MCF 10A (cell line): ENCODE measurements around the gene CDK17. TPM values are rescaled to one million over a fixed set of nuclear protein-coding genes. Genes with fewer than 3 reads are reported as not detected.
A peak's percentile ranks its signal among the peaks of the same experiment; 100 is the strongest.

Source experiments
- BruUV-seq: library from RNA; stranded (reverse); fragments of 400-500 nt; replicated peaks from 2 replicates; lab custom pipeline; 2021; lab: Mats Ljungman, UMichigan
- CTCF ChIA-PET: fragments of 300-600 bp; sonication (Branson Sonifier 250); formaldehyde crosslinking; extraction: SDS; loops from one replicate; lab custom pipeline; 2021; ENCODE audit warnings: antibody characterized with exemption, inconsistent platforms; lab: Yijun Ruan, JAX
- POLR2A ChIA-PET: fragments of 300-600, 350-650 bp; sonication (Branson Sonifier 250); formaldehyde crosslinking; extraction: SDS; loops from one replicate; lab custom pipeline; 2020; ENCODE audit warnings: antibody characterized with exemption, inconsistent platforms; lab: Yijun Ruan, JAX
- DNase-seq: peaks from one replicate; pipeline ENCODE4 v3.0.0-alpha.2; 2018; ENCODE audit not compliant: unreplicated experiment
- H3K27ac Mint-ChIP-seq: one replicate; pipeline ENCODE4 v1.8.0; 2022; ENCODE audit warnings: mild to moderate bottlenecking, low read depth, mixed read lengths; ENCODE audit not compliant: unreplicated experiment
- H3K27me3 Mint-ChIP-seq: one replicate; pipeline ENCODE4 v1.8.0; 2022; ENCODE audit warnings: mixed read lengths; ENCODE audit not compliant: insufficient read depth, unreplicated experiment
- H3K36me3 Mint-ChIP-seq: one replicate; pipeline ENCODE4 v1.8.0; 2022; ENCODE audit warnings: mild to moderate bottlenecking, moderate library complexity, mixed read lengths; ENCODE audit not compliant: insufficient read depth, unreplicated experiment
- H3K4me1 Mint-ChIP-seq: one replicate; pipeline ENCODE4 v1.8.0; 2022; ENCODE audit warnings: mixed read lengths; ENCODE audit not compliant: insufficient read depth, unreplicated experiment
- H3K4me3 Mint-ChIP-seq: one replicate; pipeline ENCODE4 v1.8.0; 2022; ENCODE audit warnings: mild to moderate bottlenecking, moderate library complexity, mixed read lengths; ENCODE audit not compliant: unreplicated experiment
- H3K9me3 Mint-ChIP-seq: one replicate; pipeline ENCODE4 v1.8.0; 2022; ENCODE audit warnings: mixed read lengths; ENCODE audit not compliant: unreplicated experiment
- CTCF ChIP-seq: fragments of 200-600 bp; IDR thresholded peaks from one replicate; pipeline ENCODE4 v1.8.0; 2022; ENCODE audit warnings: antibody characterized with exemption, mild to moderate bottlenecking; ENCODE audit not compliant: unreplicated experiment
- intact Hi-C: fragments of 100-400 bp; cut with micrococcal nuclease; formaldehyde crosslinking; loops from 2 replicates; pipeline ENCODE4 v1.14.1; 2022
- total RNA-seq: library from RNA; stranded (reverse); gene quantifications from 2 replicates; pipeline ENCODE4 v1.2.3, GENCODE V29; 2022

Gene CDK17
- total RNA-seq, 1 experiment from 2014 or later: 49.8 TPM

GRCh38 chr12:96368233-96368632 lies 32.0 kb downstream of the CDK17 start:
- BruUV-seq: no TSS peak
- no peak overlapping the region for H3K27ac Mint-ChIP-seq
- no peaks in the 10 kb centered on the region for H3K27me3 Mint-ChIP-seq
- ChIA-PET POLR2A (interaction anchor here (1.2 kb wide), 1 partner anchor 16 kb away, joined by 3 read pairs; no protein-coding TSS in a partner anchor), CTCF (interaction anchor here (0.6 kb wide), 1 partner anchor 33 kb away, joined by 3 read pairs; no protein-coding TSS in a partner anchor)
- intact Hi-C loops: no loop called here
- H3K4me3 Mint-ChIP-seq: no peak overlapping the region
- H3K36me3 Mint-ChIP-seq: no peaks in the 10 kb centered on the region
- no peak for DNase-seq
- TF ChIP-seq CTCF: no peak
- peaks cover 21% of the 10 kb centered on the region for H3K4me1 Mint-ChIP-seq
- H3K9me3 Mint-ChIP-seq: no peaks in the 10 kb centered on the region

- Mint-ChIP-seq H3K4me1 (peaks cover 16% of the 10 kb centered on the region), H3K27ac (peak overlapping the region; percentile 35), H3K4me3 (no peak overlapping the region), H3K27me3 (no peaks in the 10 kb centered on the region), H3K36me3 (no peaks in the 10 kb centered on the region), H3K9me3 (no peaks in the 10 kb centered on the region)
- no peak for DNase-seq
- CTCF ChIA-PET: no interaction called here
- no peak for TF ChIP-seq CTCF
- POLR2A ChIA-PET: no interaction called here
- no TSS peak for BruUV-seq
- intact Hi-C loops: no loop called here
Measured at GRCh38 chr12:96366381-96366654, 33.9 kb downstream of the CDK17 start.

GRCh38 chr12:96365604-96366380 lies 34.4 kb downstream of the CDK17 start:
- ChIA-PET CTCF (interaction anchor here (0.6 kb wide), 2 partner anchors 28 to 583 kb away, joined by 3 to 4 read pairs; no protein-coding TSS in a partner anchor), POLR2A (interaction anchor here (0.6 kb wide), 1 partner anchor 36 kb away, joined by 3 read pairs; no protein-coding TSS in a partner anchor)
- H3K36me3 Mint-ChIP-seq: peaks cover 3% of the 10 kb centered on the region
- intact Hi-C loops: no loop called here
- H3K27ac Mint-ChIP-seq: peak overlapping the region; percentile 35
- DNase-seq: no peak
- BruUV-seq: no TSS peak
- no peak for TF ChIP-seq CTCF
- H3K9me3 Mint-ChIP-seq: no peaks in the 10 kb centered on the region
- peaks cover 20% of the 10 kb centered on the region for H3K4me1 Mint-ChIP-seq
- no peak overlapping the region for H3K4me3 Mint-ChIP-seq
- no peaks in the 10 kb centered on the region for H3K27me3 Mint-ChIP-seq

GRCh38 chr12:96364092-96364700 lies 36.0 kb downstream of the CDK17 start:
- Mint-ChIP-seq H3K4me1 (peaks cover 26% of the 10 kb centered on the region), H3K9me3 (no peaks in the 10 kb centered on the region), H3K27me3 (no peaks in the 10 kb centered on the region), H3K4me3 (no peak overlapping the region), H3K36me3 (peaks cover 10% of the 10 kb centered on the region), H3K27ac (no peak overlapping the region)
- no TSS peak for BruUV-seq
- no peak for TF ChIP-seq CTCF
- ChIA-PET POLR2A (no interaction called here), CTCF (interaction anchor here (0.6 to 1.4 kb wide), 2 partner anchors 302 to 1611 kb away, joined by 3 read pairs; no protein-coding TSS in a partner anchor)
- no peak for DNase-seq
- intact Hi-C loops: no loop called here
